Thyroid gland (tissue), 4 donors: Measurements from ENCODE around the gene JAKMIP1. TPM values are rescaled to one million over a fixed set of nuclear protein-coding genes. Genes with fewer than 3 reads are reported as not detected.

Experiments
- DNase-seq, 2 donors: peaks; one replicate each; pipeline ENCODE4 v3.0.0-alpha.2; 2019
- H3K27ac ChIP-seq, 3 donors: fragments of 200-600 bp; sonication (generic); 1 replicate in 2 of 3; 2 replicates in 1 of 3; pipeline ENCODE4 v1.5.1; 2016 to 2019; ENCODE audit warnings: mild to moderate bottlenecking in 1 of 3, moderate library complexity in 1 of 3
- H3K27me3 ChIP-seq: fragments of 200-600 bp; sonication (generic); one replicate; pipeline ENCODE4 v1.5.1; 2019
- H3K36me3 ChIP-seq, 2 donors: fragments of 200-600 bp; sonication (generic); one replicate each; pipeline ENCODE4 v1.5.1; 2016 to 2019
- H3K4me1 ChIP-seq, 2 donors: fragments of 200-600 bp; sonication (generic); one replicate each; pipeline ENCODE4 v1.5.1; 2017 to 2019
- H3K4me3 ChIP-seq, 3 donors: fragments of 200-600 bp; sonication (generic); replicated peaks in 1 of 3; 1 replicate in 2 of 3; 2 replicates in 1 of 3; pipeline ENCODE4 v1.5.1; 2016; ENCODE audit warnings: mild to moderate bottlenecking in 1 of 3
- H3K9me3 ChIP-seq: fragments of 200-600 bp; sonication (generic); one replicate; pipeline ENCODE4 v1.5.1; 2017
- CTCF ChIP-seq, 6 experiments: fragments of 200-600 bp in 3 of 6; fragments of 450-650 bp in 3 of 6; sonication (generic) in 3 of 6; IDR thresholded peaks; one replicate each; pipeline ENCODE4 v1.5.1; 2016 to 2019; ENCODE audit warnings: antibody characterized with exemption in 6 of 6, mild to moderate bottlenecking in 2 of 6, inconsistent platforms in 1 of 6, moderate library complexity in 1 of 6
- POLR2A ChIP-seq, 2 donors: fragments of 450-650 bp; IDR thresholded peaks; one replicate each; pipeline ENCODE4 v1.6.1; 2017; ENCODE audit warnings: antibody characterized with exemption in 2 of 2, mild to moderate bottlenecking in 2 of 2, moderate library complexity in 1 of 2
- WGBS, 2 donors: methylation state at CpG; one replicate each; pipeline ENCODE4 v1.1.5; 2017; 5-methylcytosine and 5-hydroxymethylcytosine counted together
- intact Hi-C: fragments of 100-400 bp; cut with DNase I; formaldehyde crosslinking; loops from one replicate; pipeline ENCODE4 v1.15.1; 2023
- total RNA-seq, 4 donors: library from RNA; depleted of rRNA; stranded (reverse); fragments of >200 nt; gene quantifications; one replicate each; pipeline ENCODE4 v1.2.3, GENCODE V29; 2016

JAKMIP1 gene
- total RNA-seq, 4 donors from 2014 or later: 0.67 to 1.9 (median 1.1) TPM

- H3K36me3 ChIP-seq: no peaks in the 10 kb centered on the region
- H3K27ac ChIP-seq: no peak overlapping the region
- H3K27me3 ChIP-seq: no peaks in the 10 kb centered on the region
- 49 to 57% methylated on average over 8 to 9 of the region's 9 CpGs for WGBS, 2 donors
- intact Hi-C loops: no loop called here
- TF ChIP-seq POLR2A (IDR thresholded peaks at IDR 0.05) (no peak), CTCF (IDR thresholded peaks at IDR 0.05) (no peak)
- no peaks in the 10 kb centered on the region for H3K4me1 ChIP-seq
- DNase-seq: no peak
- H3K9me3 ChIP-seq: no peaks in the 10 kb centered on the region
- H3K4me3 ChIP-seq: no peak overlapping the region
These were observed 22.7 kb downstream of the JAKMIP1 start for GRCh38 chr4:6177587-6178197.

- Histone ChIP-seq H3K4me3 (no peak overlapping the region), H3K27me3 (no peaks in the 10 kb centered on the region), H3K27ac (no peak overlapping the region), H3K4me1 (no peaks in the 10 kb centered on the region), H3K9me3 (no peaks in the 10 kb centered on the region), H3K36me3 (no peaks in the 10 kb centered on the region)
- 89 to 97% methylated on average over 5 of the region's 5 CpGs for WGBS, 2 donors
- intact Hi-C loops: no loop called here
- TF ChIP-seq CTCF (IDR thresholded peaks at IDR 0.05) (no peak), POLR2A (IDR thresholded peaks at IDR 0.05) (no peak)
- DNase-seq: no peak
These were observed 24.9 kb downstream of the JAKMIP1 start for GRCh38 chr4:6175426-6175825.

DNA sequence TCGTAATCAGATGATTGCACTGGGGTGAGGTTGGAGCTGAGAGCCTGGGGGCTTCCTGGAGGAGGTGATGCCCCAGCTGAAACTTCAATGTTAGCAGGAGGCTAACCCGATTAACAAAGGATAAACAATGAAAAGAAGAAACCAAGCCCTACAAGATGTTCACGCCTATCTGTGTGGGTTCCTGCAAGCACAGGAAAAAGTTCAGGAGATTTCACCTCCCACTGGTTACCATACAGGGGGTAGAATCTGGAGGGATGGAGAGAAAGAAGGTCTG lies 27.5 kb downstream of the JAKMIP1 start:
- H3K4me1 ChIP-seq: no peaks in the 10 kb centered on the region
- WGBS, 2 donors: 55 to 56% methylated on average over 3 of the region's 3 CpGs
- no peaks in the 10 kb centered on the region for H3K9me3 ChIP-seq
- H3K27me3 ChIP-seq: no peaks in the 10 kb centered on the region
- no peaks in the 10 kb centered on the region for H3K36me3 ChIP-seq
- H3K27ac ChIP-seq: no peak overlapping the region
- no peak for TF ChIP-seq CTCF (IDR thresholded peaks at IDR 0.05)
- TF ChIP-seq POLR2A (IDR thresholded peaks at IDR 0.05): no peak
- intact Hi-C loops: no loop called here
- no peak overlapping the region for H3K4me3 ChIP-seq
- DNase-seq: no peak

- TF ChIP-seq POLR2A (IDR thresholded peaks at IDR 0.05): no peak
- no peak for TF ChIP-seq CTCF (IDR thresholded peaks at IDR 0.05)
- Histone ChIP-seq H3K36me3 (no peaks in the 10 kb centered on the region), H3K9me3 (no peaks in the 10 kb centered on the region), H3K4me1 (no peaks in the 10 kb centered on the region), H3K27ac (no peak overlapping the region), H3K4me3 (no peak overlapping the region), H3K27me3 (no peaks in the 10 kb centered on the region)
- no peak for DNase-seq
- intact Hi-C loops: no loop called here
- 55 to 64% methylated on average over 8 to 9 of the region's 9 CpGs for WGBS, 2 donors
These were observed 28.0 kb downstream of the JAKMIP1 start for GRCh38 chr4:6172093-6172926.

GRCh38 chr4:6169239-6169638 lies 31.1 kb downstream of the JAKMIP1 start:
- Histone ChIP-seq H3K4me1 (peaks cover 7 to 8% of the 10 kb centered on the region in 2 donors), H3K27ac (no peak overlapping the region), H3K9me3 (no peaks in the 10 kb centered on the region), H3K27me3 (no peaks in the 10 kb centered on the region), H3K4me3 (no peak overlapping the region), H3K36me3 (no peaks in the 10 kb centered on the region)
- intact Hi-C loops: no loop called here
- TF ChIP-seq POLR2A (IDR thresholded peaks at IDR 0.05): no peak
- no peak for TF ChIP-seq CTCF (IDR thresholded peaks at IDR 0.05)
- WGBS, 2 donors: 81 to 84% methylated on average over 4 of the region's 4 CpGs
- DNase-seq: no peak
